Measurements from ENCODE around the gene HDAC4. TPM values are rescaled to one million over a fixed set of nuclear protein-coding genes. Genes with fewer than 3 reads are reported as not detected.

The HDAC4 gene
- total and polyA plus RNA-seq, 8 donors, result 1.7 to 98.8 (median 24.5) TPM

DNA sequence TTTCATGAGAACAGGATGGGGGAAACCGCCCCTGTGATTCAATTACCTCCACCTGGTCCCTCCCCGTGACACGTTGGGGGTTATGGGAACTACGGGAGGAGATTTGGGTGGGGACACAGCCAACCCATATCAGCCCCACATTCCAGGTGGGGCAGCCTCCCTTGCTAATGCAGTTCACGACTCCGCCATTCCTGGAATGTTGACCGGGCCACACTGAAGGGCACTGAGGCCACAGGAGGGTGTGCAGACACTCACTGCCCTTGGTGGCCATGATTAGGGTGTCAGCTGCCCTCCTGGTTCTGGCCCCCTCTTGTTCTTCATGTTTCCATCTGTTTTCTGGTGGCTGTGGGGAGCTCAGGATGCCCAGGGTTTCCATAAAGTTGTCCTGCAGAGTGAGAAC, 376.6 kb downstream of the HDAC4 start:
- H3K4me3 ChIP-seq, result no peak overlapping the region
- peaks cover 5 to 21% (median 14%) of the 10 kb centered on the region in 4 donors for H3K4me1 ChIP-seq
- peaks cover 0 to 24% (median 0%) of the 10 kb centered on the region in 3 donors for H3K27me3 ChIP-seq
- TF ChIP-seq POLR2A (IDR thresholded peaks at IDR 0.05) (no peak), EP300 (IDR thresholded peaks at IDR 0.05) (no peak), CTCF (IDR thresholded peaks at IDR 0.05) (no peak), POLR2AphosphoS5 (IDR thresholded peaks at IDR 0.05) (no peak)
- no peaks in the 10 kb centered on the region for H3K9me3 ChIP-seq
- intact Hi-C loops (cut with DNase I; ENCODE audit: low total_unique reads), result no loop called here
- no peak for DNase-seq
- no peaks in the 10 kb centered on the region for H3K36me3 ChIP-seq
- WGBS, 5 donors, result 42 to 79% (median 54%) methylated on average over 7 of the region's 7 CpGs
- H3K27ac ChIP-seq, result no peak overlapping the region

GRCh38 chr2:239022437-239023260, 378.2 kb downstream of the HDAC4 start:
- Histone ChIP-seq H3K27ac (no peak overlapping the region), H3K36me3 (no peaks in the 10 kb centered on the region), H3K9me3 (no peaks in the 10 kb centered on the region), H3K4me1 (peaks cover 5 to 21% (median 14%) of the 10 kb centered on the region in 4 donors), H3K27me3 (peaks cover 0 to 34% (median 0%) of the 10 kb centered on the region in 3 donors), H3K4me3 (no peak overlapping the region)
- intact Hi-C loops (cut with DNase I; ENCODE audit: low total_unique reads), result no loop called here
- TF ChIP-seq POLR2AphosphoS5 (IDR thresholded peaks at IDR 0.05) (no peak), EP300 (IDR thresholded peaks at IDR 0.05) (no peak), POLR2A (IDR thresholded peaks at IDR 0.05) (no peak), CTCF (IDR thresholded peaks at IDR 0.05) (no peak)
- DNase-seq, result no peak
- 87 to 94% (median 89%) methylated on average over 16 of the region's 16 CpGs for WGBS, 5 donors

- Histone ChIP-seq H3K36me3 (no peaks in the 10 kb centered on the region), H3K4me1 (peaks cover 5 to 21% (median 14%) of the 10 kb centered on the region in 4 donors), H3K9me3 (no peaks in the 10 kb centered on the region), H3K4me3 (no peak overlapping the region), H3K27me3 (peaks cover 0 to 34% (median 0%) of the 10 kb centered on the region in 3 donors), H3K27ac (no peak overlapping the region)
- no peak for TF ChIP-seq CTCF (IDR thresholded peaks at IDR 0.05)
- TF ChIP-seq EP300 (IDR thresholded peaks at IDR 0.05), result no peak
- TF ChIP-seq POLR2AphosphoS5 (IDR thresholded peaks at IDR 0.05), result no peak
- TF ChIP-seq POLR2A (IDR thresholded peaks at IDR 0.05), result no peak
- intact Hi-C loops (cut with DNase I; ENCODE audit: low total_unique reads), result no loop called here
- WGBS, 5 donors, result 83 to 87% (median 85%) methylated on average over 14 to 18 of the region's 18 CpGs
- DNase-seq, result no peak
These were observed 379.0 kb downstream of the HDAC4 start for GRCh38 chr2:239021651-239022436.

DNA sequence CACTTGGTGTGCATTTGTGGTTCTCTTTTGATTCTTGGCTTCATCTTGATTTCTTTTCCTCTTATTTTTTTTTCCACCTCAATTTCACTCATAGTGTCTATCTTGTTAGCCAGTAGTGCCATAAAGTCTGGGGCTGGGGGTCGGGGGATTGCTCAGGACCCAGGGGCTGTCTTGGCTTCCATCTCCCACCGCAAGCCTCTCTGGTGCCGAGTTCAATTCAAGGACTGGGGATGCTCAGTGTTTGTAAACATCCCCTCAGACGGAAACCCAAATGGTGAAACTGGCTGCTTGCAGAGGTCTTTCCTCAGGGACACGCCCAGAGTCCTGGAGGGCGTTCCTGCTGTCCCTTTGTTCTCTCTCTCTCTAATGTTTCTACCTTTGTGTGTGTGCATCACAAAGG, 379.6 kb downstream of the HDAC4 start:
- Histone ChIP-seq H3K9me3 (no peaks in the 10 kb centered on the region), H3K4me3 (no peak overlapping the region), H3K27ac (no peak overlapping the region), H3K4me1 (peaks cover 5 to 21% (median 14%) of the 10 kb centered on the region in 4 donors), H3K36me3 (no peaks in the 10 kb centered on the region), H3K27me3 (peaks cover 0 to 37% (median 0%) of the 10 kb centered on the region in 3 donors)
- DNase-seq, result no peak
- intact Hi-C loops (cut with DNase I; ENCODE audit: low total_unique reads), result no loop called here
- TF ChIP-seq EP300 (IDR thresholded peaks at IDR 0.05) (no peak), POLR2A (IDR thresholded peaks at IDR 0.05) (no peak), POLR2AphosphoS5 (IDR thresholded peaks at IDR 0.05) (no peak), CTCF (IDR thresholded peaks at IDR 0.05) (no peak)
- 61 to 72% (median 64%) methylated on average over 6 of the region's 6 CpGs for whole genome bisulfite sequencing, 5 donors

All from stomach (tissue), 9 donors.